ENCODE data around the gene CACNA1A. TPM values are rescaled to one million over a fixed set of nuclear protein-coding genes. Genes with fewer than 3 reads are reported as not detected.

The CACNA1A gene
- total RNA-seq, 2 experiments from 2014 or later = 0.47 to 0.54 TPM

DNA sequence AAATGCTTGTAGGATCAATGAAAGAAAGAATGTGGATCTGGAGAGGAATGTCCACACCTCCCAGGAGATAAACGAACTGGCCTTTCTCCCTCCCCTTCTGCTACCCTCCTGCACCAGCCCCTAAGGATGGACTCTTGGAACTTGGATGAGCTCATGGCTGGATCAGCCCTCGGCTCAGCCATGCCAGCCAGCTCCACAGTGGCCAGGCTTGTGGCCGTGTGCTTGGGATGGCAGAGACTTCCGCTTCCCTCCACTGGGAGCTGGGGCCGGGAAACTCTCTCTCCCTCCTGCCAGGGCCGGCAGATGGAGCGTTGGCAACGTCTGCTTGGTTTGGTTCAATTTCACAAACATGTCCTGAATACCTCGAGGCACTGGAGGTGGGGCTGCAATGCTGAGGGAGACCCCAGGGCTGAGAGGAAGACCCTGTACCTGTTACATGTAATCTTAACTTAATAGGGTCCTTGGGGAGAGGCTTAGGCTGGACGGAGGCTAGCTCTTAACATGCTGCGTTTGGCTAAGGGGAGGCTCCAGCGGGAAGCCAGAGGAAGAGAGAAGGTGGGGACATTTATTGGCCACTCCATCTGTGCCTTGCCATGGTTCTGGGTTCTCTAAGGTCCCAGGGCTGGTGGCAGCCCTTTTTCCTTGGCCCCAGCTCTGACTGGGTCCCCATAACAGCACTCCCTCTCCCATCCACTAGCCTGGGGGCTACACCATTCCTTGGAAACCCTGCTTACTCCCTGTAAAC lies 203.6 kb downstream of the CACNA1A start:
- no peak overlapping the region for H3K27ac Mint-ChIP-seq
- no peaks in the 10 kb centered on the region for H3K4me1 Mint-ChIP-seq
- no peak for DNase-seq
- no peak overlapping the region for H3K4me3 Mint-ChIP-seq
- no peaks in the 10 kb centered on the region for H3K36me3 Mint-ChIP-seq
- H3K27me3 Mint-ChIP-seq = peaks cover 46% of the 10 kb centered on the region
- no peaks in the 10 kb centered on the region for H3K9me3 Mint-ChIP-seq

DNA sequence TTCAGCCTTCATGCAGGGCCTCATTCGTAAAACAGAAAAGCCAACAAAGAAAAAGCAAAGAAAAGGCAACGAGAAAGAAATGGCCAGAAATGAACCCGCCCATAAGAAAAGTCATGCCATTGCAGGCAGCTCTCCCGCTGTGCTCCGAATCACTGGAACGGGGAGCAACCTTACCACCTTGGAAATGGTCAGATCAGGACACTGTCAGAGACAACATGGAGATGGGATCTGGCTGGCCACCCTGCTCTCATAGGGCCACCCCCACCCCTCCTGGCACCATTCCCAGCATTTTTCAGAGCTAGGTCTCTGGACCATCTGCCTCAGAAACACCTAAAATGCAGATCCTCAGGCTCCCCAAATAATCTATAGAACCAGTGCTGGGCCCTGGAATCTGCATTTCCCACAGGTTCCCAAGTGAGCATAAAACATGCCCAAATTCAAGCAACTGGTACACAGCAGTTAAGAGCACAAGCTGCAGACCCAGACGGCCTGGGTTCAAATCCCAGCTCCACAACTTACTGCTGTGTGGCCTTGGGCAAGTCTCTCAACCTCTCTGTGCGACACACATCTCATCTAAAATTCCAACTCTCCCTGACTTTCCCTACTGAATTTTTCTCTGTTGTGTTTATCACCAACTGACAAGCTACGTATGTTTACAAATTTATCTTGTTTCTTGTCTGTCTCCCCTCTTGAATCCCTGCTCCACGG lies 204.5 kb downstream of the CACNA1A start:
- Mint-ChIP-seq H3K9me3 (no peaks in the 10 kb centered on the region), H3K4me3 (no peak overlapping the region), H3K27ac (no peak overlapping the region), H3K4me1 (no peaks in the 10 kb centered on the region), H3K36me3 (no peaks in the 10 kb centered on the region), H3K27me3 (peaks cover 46% of the 10 kb centered on the region)
- no peak for DNase-seq

DNA sequence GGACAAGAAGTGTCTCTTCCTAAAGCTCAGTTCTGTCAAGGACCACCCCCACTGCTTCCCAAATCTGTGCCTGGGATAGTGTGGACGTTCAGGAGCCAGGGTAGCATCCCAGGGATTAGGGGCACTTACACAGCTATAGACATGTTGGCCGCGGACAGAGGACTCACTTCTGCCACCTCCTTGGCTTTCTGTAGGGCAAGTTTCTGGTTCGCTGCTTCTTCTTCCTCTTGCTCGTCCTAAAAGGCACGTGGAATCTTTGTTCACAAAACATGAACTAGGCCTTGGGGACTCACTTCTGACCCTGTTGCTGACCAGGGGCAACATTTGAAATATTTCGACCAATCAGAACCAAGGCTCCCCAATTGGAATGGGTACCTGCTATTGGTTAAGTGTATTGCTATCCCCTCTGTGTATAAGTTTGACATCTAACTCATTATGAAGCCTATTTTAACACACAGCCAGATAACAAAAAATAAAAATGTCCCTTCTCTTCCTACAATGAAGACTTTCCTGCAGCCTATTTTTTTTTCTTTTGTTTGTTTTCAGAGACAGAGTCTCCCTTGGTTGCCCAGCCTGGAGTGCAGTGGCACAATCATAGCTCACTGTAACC lies 205.8 kb downstream of the CACNA1A start:
- no peak for DNase-seq
- H3K27ac Mint-ChIP-seq = no peak overlapping the region
- no peaks in the 10 kb centered on the region for H3K36me3 Mint-ChIP-seq
- H3K27me3 Mint-ChIP-seq = peaks cover 46% of the 10 kb centered on the region
- no peaks in the 10 kb centered on the region for H3K4me1 Mint-ChIP-seq
- H3K9me3 Mint-ChIP-seq = no peaks in the 10 kb centered on the region
- no peak overlapping the region for H3K4me3 Mint-ChIP-seq

DNA sequence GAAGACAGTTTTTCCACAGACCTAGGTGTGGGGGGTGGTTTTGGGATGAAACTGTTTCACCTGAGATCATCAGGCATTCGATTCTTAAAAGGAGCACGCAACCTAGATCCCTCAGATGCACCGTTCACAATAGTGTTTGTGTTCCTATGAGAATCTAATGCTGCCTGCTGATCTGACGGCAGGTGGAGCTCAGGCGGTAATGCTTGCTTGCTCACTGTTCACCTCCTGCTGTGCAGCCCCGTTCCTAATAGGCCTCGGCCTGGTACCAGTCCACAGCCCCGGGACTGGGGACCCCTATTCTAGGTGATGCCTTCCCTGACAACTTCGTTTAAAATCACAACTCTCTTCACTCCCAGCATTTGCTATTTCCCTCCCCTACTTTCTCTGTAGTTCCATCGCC lies 206.4 kb downstream of the CACNA1A start:
- Mint-ChIP-seq H3K4me1 (no peaks in the 10 kb centered on the region), H3K9me3 (no peaks in the 10 kb centered on the region), H3K27ac (no peak overlapping the region), H3K27me3 (peaks cover 46% of the 10 kb centered on the region), H3K36me3 (no peaks in the 10 kb centered on the region), H3K4me3 (no peak overlapping the region)
- no peak for DNase-seq

DNA sequence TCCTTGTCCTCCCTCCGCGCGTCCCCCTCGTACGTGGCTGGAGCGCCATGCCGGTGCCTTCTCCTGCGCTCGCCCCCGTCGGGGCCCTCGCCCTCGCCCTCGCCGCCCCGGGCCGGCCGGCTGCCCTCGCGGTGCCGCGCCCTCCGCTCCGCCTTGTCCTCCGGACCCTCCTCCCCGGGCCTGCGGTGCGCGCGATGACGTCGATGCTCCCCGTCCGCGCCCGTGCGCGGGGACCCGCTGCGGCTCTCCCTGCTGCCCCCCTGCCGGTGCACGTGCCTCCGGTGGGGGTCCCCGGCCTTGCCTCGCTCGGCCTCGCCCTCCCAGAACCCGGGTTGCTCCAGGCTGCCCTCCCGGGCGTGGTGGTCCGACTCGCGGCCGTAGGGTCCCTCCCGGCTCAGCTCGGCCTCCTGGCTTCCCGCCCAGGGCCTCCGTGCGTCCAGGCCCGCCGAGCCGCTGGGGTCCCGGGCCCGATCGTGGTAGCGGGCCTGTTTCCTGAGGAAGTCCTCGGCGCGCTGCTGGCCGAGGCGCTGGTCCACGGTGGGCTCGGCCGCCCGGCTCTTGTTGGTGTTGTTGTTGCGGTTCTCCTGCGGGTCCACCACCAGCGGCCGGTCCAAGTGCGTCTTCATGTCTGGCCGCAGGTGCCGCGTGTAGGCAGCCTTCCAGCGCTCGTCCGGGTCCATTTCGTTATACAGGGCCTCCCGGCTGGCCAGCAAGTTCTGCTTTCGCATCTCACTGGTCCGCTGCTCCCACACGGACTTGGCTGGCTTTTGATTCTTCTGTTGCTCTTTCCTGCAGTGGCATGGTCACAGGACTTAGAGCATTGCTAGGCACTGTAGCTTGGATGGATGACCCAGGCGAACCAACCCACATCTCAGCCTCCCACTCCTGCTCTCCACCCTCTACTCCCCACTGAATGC lies 207.5 kb downstream of the CACNA1A start:
- H3K9me3 Mint-ChIP-seq = no peaks in the 10 kb centered on the region
- peaks cover 43% of the 10 kb centered on the region for H3K27me3 Mint-ChIP-seq
- no peaks in the 10 kb centered on the region for H3K36me3 Mint-ChIP-seq
- no peaks in the 10 kb centered on the region for H3K4me1 Mint-ChIP-seq
- no peak overlapping the region for H3K27ac Mint-ChIP-seq
- DNase-seq = no peak
- no peak overlapping the region for H3K4me3 Mint-ChIP-seq

DNA sequence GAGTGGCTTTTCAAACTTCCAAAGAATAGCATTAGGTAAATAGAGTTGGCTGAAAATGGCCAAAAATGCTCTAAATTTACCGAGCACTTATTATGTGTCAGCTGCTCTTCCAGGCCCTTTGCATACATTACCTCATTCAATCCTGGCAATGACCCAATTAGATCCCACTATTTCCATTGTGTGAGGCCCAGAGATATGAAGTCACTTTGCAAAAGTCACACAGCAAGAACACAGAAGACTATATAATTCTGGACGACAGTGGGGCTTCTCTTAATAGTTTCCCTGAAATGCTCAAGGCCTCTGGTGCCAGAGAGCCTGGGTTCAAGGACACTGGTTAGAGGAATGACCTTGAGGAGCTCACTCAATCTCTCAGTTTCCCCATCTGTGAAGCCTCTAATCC lies 209.3 kb downstream of the CACNA1A start:
- Mint-ChIP-seq H3K4me1 (no peaks in the 10 kb centered on the region), H3K27me3 (peaks cover 27% of the 10 kb centered on the region), H3K4me3 (no peak overlapping the region), H3K9me3 (no peaks in the 10 kb centered on the region), H3K36me3 (no peaks in the 10 kb centered on the region), H3K27ac (no peak overlapping the region)
- no peak for DNase-seq

DNA sequence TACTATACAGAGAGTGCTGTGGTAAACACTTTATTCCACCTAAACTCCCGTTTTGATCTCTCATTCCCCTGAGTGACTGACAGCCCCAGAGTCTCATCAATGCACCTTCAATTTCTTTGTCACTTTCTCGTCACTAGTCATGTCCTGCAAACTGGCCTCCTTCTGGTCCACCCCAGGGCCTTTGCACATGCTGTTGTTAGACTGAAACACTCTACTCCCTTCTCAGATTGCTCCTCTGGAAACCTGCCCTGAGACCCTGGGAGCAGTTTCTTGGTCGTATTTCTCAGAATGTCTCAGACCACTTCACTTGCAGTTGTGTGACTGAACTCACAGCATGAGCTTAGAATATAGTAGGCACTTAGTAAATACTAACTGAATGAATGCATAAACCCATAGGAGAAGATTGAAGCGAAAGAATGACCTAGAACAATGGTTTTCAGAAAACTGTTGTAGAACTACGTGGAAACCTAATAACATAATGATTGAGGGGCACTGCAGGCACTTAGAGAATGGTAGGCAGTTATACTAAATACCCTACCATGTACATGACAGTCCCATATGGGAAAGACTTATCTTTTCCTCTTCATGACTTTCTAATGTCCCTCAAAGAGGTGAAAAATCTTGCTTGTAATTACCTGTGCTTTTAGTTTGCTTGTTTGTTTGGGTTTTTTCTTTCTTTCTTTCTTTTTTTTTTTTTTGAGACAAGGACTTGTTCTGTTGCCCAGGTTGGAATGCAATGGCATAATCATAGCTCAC lies 211.3 kb downstream of the CACNA1A start:
- no peaks in the 10 kb centered on the region for H3K36me3 Mint-ChIP-seq
- no peak overlapping the region for H3K4me3 Mint-ChIP-seq
- H3K4me1 Mint-ChIP-seq = no peaks in the 10 kb centered on the region
- DNase-seq = no peak
- no peaks in the 10 kb centered on the region for H3K9me3 Mint-ChIP-seq
- no peak overlapping the region for H3K27ac Mint-ChIP-seq
- H3K27me3 Mint-ChIP-seq = peaks cover 10% of the 10 kb centered on the region

DNA sequence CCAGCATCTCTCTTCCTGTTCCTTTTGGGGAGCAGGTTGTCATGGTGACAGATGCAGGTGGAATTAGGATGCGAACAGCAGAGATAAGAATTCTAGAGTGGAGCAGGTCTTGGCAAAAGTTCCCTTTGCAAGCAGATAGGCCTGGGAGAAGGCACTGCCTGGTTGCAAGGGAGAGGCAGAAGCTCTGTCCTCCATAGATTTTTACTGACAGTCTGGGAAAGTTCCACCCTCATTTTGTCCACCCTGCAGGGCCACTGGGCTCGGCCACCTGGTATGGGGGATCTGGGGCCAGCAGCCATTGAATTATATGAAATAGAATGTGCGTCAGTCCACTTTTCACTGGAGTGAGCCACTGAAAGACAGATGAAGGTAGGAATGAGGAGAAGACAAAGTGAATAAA lies 214.4 kb downstream of the CACNA1A start:
- no peak overlapping the region for H3K4me3 Mint-ChIP-seq

DNA sequence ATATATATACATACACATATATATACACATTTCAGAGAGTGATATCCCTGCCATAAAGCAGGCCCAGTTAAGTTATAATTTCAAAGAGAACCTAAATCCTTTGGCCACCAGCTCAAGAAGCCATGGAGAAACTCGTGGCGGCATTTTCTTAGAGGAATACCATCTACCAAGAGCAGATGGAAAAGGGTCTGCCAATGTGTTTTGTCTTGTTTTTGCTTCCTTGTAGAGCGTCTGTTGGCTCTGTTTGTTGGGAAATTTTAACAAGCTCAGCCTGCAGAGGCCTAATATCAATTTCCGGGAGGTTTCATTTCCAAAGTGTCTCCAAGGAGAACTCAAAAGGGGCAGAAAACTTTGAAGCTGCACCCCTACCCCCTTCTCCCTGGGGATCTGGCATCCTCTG lies 215.5 kb downstream of the CACNA1A start:
- no peak overlapping the region for H3K4me3 Mint-ChIP-seq
- H3K27me3 Mint-ChIP-seq = no peaks in the 10 kb centered on the region
- no peaks in the 10 kb centered on the region for H3K4me1 Mint-ChIP-seq
- H3K9me3 Mint-ChIP-seq = no peaks in the 10 kb centered on the region
- no peak for DNase-seq
- no peaks in the 10 kb centered on the region for H3K36me3 Mint-ChIP-seq
- no peak overlapping the region for H3K27ac Mint-ChIP-seq

More for the DNA sequence above, 214.4 kb downstream of the CACNA1A start:
- no peaks in the 10 kb centered on the region for H3K4me1 Mint-ChIP-seq
- no peak overlapping the region for H3K27ac Mint-ChIP-seq
- no peaks in the 10 kb centered on the region for H3K27me3 Mint-ChIP-seq
- no peaks in the 10 kb centered on the region for H3K36me3 Mint-ChIP-seq
- H3K9me3 Mint-ChIP-seq = no peaks in the 10 kb centered on the region
- DNase-seq = no peak

DNA sequence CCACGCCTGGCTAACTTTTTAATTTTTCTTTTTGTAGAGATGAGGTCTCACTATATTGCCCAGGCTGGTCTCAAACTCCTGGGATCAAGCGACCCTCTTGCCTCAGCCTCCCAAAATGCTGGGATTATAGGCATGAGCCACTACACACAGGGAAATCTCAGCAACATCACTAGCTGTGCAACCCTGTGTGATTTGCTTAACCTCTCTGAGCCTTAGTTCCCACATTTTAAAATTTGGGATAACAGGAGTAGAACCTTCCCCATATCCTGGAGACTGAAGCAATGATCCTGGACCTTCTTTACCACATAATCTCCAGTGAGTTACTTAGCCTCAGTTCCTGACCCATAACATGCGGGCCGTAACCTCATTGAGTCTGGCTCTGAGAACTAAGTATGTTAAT lies 217.0 kb downstream of the CACNA1A start:
- Mint-ChIP-seq H3K9me3 (no peaks in the 10 kb centered on the region), H3K36me3 (no peaks in the 10 kb centered on the region), H3K4me1 (no peaks in the 10 kb centered on the region), H3K4me3 (no peak overlapping the region), H3K27me3 (no peaks in the 10 kb centered on the region), H3K27ac (no peak overlapping the region)
- DNase-seq = no peak

DNA sequence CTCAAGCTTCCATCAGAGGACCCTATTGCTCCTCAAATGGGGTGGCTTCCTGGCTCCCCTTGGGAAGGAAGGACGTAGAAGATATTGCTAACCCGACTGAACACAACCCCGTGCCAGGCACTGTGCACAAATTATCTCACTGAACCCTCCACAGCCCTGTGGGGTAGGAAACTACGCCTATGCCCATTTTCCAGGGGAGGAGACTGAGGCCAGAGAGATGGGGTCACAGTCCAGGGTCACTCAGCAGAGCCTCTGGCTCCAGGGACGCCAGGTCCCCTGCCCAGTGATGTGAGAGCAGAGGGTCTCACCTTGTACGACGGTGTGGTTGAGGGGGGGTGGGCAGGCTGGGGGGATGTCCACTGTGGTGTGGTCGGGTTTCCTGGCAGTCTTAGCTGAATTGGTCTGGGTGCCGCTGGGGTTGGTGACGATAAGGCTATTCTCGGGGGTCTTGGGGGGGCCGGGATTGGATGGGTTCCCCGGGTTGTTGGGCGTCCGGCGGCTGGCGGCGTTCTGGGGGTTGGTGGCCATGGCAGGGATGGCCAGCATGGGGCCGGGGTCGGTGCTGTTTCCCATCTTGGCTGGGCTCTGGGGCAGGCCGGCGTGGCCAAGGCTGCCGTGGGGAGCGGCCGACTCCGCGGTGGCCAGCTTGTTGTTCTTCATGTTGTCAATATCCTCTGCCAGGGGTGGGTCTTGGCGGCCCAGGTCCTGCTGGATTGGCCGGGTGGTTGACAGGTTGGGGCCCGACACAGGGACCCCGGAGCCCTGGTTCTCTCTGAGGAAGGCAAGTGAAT lies 219.9 kb downstream of the CACNA1A start:
- Mint-ChIP-seq H3K27ac (no peak overlapping the region), H3K4me3 (no peak overlapping the region), H3K27me3 (peaks cover 7% of the 10 kb centered on the region), H3K36me3 (no peaks in the 10 kb centered on the region), H3K4me1 (peaks cover 2% of the 10 kb centered on the region), H3K9me3 (no peaks in the 10 kb centered on the region)
- no peak for DNase-seq

DNA sequence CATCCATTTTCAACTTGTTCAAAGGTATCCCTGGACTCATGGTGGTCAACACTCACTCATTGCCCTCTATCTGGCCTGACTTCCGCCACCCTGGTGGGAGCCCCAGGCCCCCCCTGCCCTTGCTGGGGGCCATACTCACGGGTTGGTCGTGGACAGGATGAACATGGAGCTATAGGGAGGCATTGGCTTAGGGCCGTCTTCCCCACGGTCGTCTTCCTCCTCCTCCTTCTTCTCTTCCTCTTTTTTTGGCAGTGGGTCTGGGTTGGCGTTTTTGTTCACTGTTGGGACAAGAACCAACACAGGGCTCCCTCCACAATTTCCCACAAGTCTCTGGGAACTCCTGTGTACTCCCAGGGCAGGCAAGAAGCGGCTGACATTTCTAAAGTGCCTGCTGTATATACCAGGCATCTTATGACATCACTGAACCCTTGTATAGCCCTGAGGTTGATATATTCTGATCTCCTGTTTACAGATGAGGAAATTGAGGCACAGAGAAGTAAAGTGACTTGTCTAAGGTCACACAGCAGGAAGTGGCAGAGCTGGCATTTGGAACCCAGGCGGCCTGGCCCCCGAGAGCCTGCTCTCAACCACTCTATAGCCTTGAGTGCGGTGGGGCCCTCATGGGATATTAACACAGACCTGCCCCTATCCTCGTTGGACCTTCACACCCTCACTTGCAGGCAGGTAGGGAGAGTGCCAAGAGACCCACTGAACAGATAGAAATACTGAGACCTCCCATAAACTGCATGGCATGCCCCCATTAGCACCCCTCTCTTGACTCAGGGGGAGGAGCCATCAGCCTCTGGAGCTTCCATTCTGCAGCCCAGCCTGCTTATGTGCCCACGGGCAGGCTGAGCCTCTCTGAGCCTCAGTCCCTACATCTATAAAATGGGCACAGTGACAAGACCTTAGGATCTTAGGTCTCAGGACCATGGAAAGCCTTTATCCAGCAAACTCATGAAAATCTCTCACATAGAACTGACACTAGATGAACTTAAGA lies 221.1 kb downstream of the CACNA1A start:
- Mint-ChIP-seq H3K9me3 (no peaks in the 10 kb centered on the region), H3K27me3 (peaks cover 10% of the 10 kb centered on the region), H3K27ac (no peak overlapping the region), H3K4me1 (peaks cover 2% of the 10 kb centered on the region), H3K36me3 (no peaks in the 10 kb centered on the region), H3K4me3 (no peak overlapping the region)
- DNase-seq = no peak

DNA sequence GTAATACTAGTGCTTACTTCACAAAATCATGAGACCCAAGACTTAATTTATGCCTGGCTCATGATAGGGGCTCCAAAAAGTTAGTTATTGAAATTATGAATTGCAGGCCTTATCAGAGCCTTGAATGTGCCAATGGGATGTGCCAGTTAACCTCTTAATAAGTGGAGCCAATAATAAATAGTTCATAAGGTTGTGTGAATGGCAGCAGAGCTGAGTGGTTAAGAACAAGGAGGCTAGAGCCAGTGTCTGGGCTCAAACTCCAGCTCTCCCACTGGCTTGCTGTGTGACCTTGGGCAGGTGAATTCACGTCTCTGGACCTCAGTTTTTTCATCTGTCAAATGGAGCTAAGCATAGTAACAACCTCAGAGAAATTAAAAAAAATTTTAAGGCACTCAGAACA lies 222.4 kb downstream of the CACNA1A start:
- Mint-ChIP-seq H3K36me3 (no peaks in the 10 kb centered on the region), H3K9me3 (no peaks in the 10 kb centered on the region), H3K27me3 (peaks cover 14% of the 10 kb centered on the region), H3K27ac (no peak overlapping the region), H3K4me3 (no peak overlapping the region), H3K4me1 (peaks cover 2% of the 10 kb centered on the region)
- no peak for DNase-seq

Measured in activated naive CD8-positive, alpha-beta T cell treated with anti-CD3 and anti-CD28 coated beads for 36 hours (primary cell).